ENCODE measurements around the gene RFX1.

Gene RFX1

DNA sequence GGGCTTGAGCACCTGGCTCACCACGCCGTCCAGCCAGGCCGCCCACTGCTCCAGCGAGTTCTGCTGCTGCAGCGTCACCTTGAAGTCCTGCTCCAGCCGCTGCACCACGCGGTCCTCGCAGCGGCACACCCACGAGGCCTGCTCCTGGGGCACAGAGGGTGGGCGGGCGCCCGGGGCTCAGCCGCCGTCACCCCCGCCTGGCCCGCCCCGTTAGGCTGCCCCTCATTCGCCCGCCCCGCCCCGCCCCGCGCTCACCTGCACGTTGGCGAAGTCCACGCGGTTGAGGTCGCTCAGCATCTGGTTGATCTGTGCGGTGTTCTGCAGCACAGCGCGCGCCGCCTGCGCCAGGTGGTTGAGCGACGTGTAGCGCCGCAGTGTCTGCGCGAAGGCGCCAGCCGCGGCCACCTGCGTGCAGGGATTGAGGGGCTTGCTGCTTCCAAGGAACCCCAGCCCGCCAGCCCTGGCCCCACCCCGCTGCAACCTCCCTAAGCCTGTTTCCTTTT, 42.5 kb downstream of the RFX1 start:
- Mint-ChIP-seq H3K4me1 (peaks cover 4% of the 10 kb centered on the region), H3K27me3 (ENCODE audit: low read depth) (no peaks in the 10 kb centered on the region), H3K27ac (no peak overlapping the region), H3K36me3 (ENCODE audit: low read depth) (peaks cover 22% of the 10 kb centered on the region), H3K4me3 (no peak overlapping the region), H3K9me3 (no peaks in the 10 kb centered on the region)
- TF ChIP-seq, protein P1, sequence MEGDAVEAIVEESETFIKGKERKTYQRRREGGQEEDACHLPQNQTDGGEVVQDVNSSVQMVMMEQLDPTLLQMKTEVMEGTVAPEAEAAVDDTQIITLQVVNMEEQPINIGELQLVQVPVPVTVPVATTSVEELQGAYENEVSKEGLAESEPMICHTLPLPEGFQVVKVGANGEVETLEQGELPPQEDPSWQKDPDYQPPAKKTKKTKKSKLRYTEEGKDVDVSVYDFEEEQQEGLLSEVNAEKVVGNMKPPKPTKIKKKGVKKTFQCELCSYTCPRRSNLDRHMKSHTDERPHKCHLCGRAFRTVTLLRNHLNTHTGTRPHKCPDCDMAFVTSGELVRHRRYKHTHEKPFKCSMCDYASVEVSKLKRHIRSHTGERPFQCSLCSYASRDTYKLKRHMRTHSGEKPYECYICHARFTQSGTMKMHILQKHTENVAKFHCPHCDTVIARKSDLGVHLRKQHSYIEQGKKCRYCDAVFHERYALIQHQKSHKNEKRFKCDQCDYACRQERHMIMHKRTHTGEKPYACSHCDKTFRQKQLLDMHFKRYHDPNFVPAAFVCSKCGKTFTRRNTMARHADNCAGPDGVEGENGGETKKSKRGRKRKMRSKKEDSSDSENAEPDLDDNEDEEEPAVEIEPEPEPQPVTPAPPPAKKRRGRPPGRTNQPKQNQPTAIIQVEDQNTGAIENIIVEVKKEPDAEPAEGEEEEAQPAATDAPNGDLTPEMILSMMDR (IDR thresholded peaks at IDR 0.05; ENCODE audit: unreplicated experiment in 3 of 3), result no peak

DNA sequence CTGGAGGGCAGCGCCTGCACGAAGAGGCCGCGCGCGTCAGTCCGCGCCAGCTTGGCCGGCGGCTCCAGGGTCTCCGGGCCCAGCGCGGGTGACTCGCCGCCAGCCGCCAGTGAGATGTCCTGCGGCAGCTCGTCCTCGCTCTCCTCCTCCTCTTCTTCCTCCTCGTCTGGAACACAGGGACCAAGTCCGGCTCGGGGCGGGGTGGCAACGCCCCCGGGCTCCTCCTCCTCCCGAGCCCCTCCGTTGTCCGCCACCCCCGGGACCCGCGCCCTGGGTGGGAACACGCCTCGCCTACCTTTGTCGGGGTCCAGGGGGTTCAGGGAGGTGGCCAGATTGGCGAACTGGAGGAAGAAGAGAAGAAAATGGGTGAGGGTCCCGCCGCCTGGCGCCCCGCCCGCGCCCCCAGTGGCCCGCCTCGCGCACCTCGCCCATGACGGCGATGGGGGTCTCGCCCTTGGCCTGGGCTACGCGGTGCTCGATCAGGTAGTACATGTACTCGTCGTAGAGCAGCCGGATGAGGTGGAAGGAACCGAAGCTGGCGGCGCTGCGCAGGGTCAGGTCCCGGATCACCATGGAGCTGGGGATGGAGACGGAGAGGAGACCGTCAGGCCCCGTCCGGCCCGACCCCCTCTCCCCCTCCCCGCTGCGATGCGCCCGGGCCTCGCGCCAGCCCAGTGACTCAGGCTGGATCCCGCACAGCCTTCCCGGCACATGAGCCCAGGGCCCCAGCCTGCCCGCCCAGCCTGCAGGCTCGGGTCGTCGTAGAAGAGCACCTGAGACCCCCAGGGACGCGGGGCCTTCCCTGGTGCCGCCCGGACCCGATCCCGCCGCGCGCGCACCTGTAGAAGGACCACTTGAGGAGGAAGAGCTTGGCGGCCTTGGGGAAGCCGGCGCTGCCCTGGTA, 43.2 kb downstream of the RFX1 start:
- Mint-ChIP-seq H3K4me1 (peaks cover 4% of the 10 kb centered on the region), H3K4me3 (no peak overlapping the region), H3K27ac (no peak overlapping the region), H3K27me3 (ENCODE audit: low read depth) (no peaks in the 10 kb centered on the region), H3K9me3 (no peaks in the 10 kb centered on the region), H3K36me3 (ENCODE audit: low read depth) (peaks cover 29% of the 10 kb centered on the region)
- TF ChIP-seq, protein P1 (IDR thresholded peaks at IDR 0.05; ENCODE audit: unreplicated experiment in 3 of 3), result no peak

DNA sequence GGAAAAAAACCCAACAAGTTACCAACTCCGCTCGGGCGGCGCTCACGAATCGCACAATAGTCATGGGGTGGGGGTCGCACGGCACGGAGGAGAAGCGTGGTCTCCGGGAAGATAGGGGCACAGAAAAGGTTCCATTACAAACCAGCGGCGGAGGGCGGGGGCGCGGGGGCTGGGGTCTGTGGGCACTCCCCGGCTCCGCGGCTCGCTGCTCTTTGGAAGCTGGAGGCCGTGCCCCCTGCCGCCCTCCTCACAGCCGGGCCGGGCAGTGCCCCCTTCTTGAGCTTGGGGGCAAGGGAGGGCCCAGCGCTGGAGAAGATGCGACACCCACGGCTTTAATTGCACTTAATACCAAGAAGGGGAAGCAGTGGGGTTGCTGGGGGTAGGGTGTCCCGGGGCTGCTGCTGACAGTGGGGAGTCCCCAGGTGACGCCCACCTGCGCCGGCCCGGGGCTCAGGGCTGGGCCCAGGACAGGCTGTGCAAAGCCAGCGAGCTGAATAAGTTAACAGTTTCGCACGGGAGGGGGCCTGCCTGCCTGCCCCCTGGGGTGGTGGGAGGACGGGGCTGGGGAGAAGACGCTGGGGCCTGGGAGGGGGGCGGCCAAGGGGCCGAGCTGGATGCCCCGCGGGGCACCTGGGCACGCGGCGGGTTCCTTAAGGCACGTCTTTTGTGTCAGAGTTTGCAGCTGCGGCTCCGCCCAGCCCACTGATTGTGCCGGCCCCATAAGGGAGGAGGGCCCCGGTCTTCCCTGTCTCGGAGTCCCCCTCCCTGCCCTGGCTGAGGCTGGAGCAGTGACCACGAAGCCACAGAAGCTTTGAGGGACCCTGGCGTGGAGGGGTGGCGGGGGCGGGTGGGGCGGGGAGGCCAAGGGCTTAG, 44.1 kb downstream of the RFX1 start:
- Mint-ChIP-seq H3K4me1 (peaks cover 4% of the 10 kb centered on the region), H3K4me3 (no peak overlapping the region), H3K27me3 (ENCODE audit: low read depth) (no peaks in the 10 kb centered on the region), H3K27ac (no peak overlapping the region), H3K9me3 (no peaks in the 10 kb centered on the region), H3K36me3 (ENCODE audit: low read depth) (peaks cover 30% of the 10 kb centered on the region)
- TF ChIP-seq, protein P1 (IDR thresholded peaks at IDR 0.05; ENCODE audit: unreplicated experiment in 3 of 3), result no peak

DNA sequence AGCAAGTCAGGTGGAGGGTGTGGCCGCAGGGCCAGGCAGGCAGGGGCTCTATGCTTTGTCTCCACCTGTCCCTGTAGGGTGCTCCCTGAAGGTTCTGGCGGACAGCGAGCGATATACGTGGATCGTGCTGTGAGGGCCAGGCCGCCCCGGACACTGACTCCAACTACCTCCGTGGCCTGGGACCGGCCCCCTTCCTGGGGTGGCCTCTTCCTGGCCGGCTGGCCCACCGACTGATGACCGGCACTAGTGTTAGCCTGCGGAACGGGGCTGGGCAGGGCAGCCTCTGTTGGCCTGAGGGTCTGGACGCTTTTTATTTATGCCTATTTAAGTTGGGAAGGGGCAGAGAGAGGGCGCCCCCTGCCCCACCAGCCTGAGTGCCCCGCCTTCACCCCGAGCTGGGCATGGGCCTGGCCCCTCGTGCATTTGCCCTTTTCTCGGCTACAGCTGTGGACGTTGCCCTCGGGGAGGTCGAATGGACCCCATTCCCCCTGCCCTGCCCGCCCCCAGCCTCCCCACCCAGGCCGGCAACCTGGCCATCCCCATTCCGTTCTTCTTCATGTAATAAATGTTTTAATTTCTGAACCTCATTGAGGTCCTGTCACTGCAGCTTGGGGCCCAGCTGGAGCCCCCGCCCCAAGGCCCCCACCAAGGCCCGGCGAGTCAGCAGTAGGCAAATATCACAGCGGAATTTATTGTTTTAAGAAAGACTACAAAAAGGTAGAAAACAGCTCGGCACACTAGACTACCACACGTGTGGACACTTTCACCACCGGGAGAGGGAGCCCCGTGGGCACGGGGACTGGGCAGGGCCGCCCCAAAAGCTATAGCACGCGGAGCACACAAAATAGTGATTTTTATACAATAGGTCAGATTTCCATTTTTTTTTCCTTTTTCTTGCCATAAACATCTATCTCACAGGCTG, 45.0 kb downstream of the RFX1 start:
- Mint-ChIP-seq H3K9me3 (no peaks in the 10 kb centered on the region), H3K4me3 (no peak overlapping the region), H3K27me3 (ENCODE audit: low read depth) (no peaks in the 10 kb centered on the region), H3K27ac (peak overlapping the region in 1 of 3 experiments; percentile 49), H3K36me3 (ENCODE audit: low read depth) (peaks cover 32% of the 10 kb centered on the region), H3K4me1 (peaks cover 4% of the 10 kb centered on the region)
- TF ChIP-seq, protein P1 (IDR thresholded peaks at IDR 0.05; ENCODE audit: unreplicated experiment in 3 of 3), result no peak
